ENCODE data around the gene PDE6A.

- no peak for TF ChIP-seq CTCF (IDR thresholded peaks at IDR 0.05; ENCODE audit: low read depth, low read length, poor library complexity, severe bottlenecking)
- no peak for TF ChIP-seq EZH2phosphoT487 (IDR thresholded peaks at IDR 0.05; ENCODE audit: borderline replicate concordance, low read length)
These were observed 43.1 kb downstream of the PDE6A start for GRCh38 chr5:149901511-149901910.

Data from DOHH2 (cell line).